Stimulated activated CD4-positive, alpha-beta T cell treated with anti-CD3 and anti-CD28 coated beads, Interleukin-1b, Interleukin-23, amount 100 ng/mL, for 4 hours (primary cell): ENCODE measurements around the gene PAX2.

ENCODE experiments used
- DNase-seq, 2 donors: peaks; one replicate each; pipeline ENCODE4 v3.0.0-alpha.2; 2020; ENCODE audit warnings: low read depth in 2 of 2

Gene PAX2

DNA sequence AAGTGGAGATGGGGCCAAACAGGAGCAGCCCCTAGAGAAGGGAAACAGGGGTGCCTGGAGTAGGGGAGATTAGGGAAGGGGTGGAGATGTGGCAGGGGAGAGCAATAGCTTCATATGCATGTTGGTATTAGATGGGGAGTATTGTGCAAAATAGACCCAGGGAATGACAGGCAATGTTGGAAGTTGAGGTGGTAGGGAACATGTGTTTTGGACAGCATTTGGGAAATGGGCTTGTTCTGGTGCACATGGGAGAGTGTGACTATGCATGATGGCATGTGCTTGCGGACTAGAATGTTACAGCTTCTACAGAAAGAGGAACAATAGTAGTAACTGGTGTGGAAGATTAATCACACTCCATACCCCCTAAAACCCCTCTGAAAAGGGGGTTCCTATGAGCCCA is 10.4 kb downstream of the PAX2 start:
- no peak for DNase-seq

GRCh38 chr10:100759331-100759730 is 13.9 kb downstream of the PAX2 start:
- no peak for DNase-seq

DNA sequence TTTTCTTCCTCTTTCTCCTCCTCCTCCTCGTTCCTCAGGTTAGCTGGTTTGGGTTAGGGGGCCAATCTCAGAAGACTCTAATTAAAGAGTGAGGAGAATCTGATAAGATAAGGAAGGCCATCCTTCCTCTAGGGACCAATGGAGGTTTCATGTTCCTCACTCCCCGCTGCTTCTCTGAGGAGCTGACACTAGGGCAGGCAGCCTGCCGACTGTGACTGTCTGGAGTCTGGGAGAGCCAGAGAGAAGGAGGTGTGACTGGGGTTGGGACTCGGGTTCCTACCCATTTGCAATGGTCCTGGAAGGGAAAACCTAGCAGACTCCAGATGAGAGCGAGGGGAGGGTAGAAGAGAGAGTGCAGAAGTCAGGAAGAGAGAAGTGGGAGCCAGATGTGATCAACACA is 15.3 kb downstream of the PAX2 start:
- DNase-seq: no peak

- DNase-seq: no peak
These were observed 15.8 kb downstream of the PAX2 start for GRCh38 chr10:100761191-100761590.

DNA sequence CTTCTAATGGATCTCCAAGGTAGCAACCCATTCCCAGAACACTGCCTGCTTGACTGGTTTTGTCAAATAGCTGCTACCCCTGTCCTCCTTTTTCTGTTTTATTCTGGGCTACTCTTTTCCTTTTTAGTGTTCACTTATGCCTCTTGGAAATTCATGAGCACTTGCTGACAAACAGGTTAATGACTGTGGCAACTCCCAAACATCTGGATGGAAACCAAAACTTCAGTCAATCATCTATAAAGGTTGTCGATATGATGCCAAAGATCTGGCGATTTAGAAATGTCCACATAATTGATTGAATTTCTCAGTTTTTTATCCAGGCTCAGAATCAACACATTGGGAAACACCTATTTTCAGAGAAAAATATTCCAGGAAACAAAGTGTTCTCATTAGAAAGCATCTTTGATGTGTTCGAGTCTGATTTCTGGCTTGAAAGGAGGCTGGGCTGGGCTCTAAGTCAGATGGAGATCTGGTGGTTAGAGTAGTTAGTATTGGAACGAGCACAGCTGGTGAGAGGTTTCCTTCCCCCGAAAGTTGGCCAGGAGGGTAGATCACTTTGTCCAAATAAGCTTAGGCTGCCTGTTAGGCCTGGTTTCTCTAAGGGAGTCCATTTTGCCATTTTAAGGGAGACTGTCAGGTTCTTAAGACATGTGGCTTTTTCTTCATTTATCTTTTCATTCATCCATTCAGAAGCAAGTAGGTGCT is 17.8 kb downstream of the PAX2 start:
- DNase-seq: no peak

DNA sequence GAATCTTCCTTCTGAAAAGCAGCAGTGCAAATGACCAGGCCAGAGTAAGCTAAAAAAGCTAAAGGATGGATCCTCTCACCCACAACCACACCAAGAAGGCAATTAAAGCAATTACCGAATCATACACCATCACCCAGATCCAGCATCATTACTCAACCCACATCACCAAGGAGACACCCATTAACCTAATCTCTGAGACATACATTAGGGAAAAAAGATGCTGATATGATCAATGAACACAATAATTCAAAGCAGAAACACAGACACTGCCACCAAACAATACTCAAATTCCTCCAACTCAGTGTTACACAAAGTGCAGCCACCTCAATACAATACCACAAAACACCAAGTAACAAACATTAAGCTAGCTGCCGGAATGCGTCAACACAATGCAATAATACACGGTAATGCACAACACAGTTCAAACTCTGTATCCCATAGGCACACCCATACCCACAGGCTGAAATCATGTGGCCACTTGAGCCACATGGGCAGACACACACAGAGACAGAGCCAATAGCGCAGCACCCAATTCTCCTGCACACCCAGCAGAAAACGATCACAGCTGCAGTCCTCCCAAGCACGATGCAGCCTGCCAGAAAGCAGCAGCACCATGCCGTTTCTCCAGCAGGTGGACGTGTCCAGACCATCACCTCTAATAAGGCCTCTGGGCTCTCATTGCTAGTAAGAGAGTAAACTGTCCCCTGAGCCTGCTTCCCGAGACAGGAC is 21.5 kb downstream of the PAX2 start:
- DNase-seq: no peak

GRCh38 chr10:100767422-100767775 is 22.0 kb downstream of the PAX2 start:
- DNase-seq: no peak

GRCh38 chr10:100769481-100769880 is 24.1 kb downstream of the PAX2 start:
- no peak for DNase-seq

DNA sequence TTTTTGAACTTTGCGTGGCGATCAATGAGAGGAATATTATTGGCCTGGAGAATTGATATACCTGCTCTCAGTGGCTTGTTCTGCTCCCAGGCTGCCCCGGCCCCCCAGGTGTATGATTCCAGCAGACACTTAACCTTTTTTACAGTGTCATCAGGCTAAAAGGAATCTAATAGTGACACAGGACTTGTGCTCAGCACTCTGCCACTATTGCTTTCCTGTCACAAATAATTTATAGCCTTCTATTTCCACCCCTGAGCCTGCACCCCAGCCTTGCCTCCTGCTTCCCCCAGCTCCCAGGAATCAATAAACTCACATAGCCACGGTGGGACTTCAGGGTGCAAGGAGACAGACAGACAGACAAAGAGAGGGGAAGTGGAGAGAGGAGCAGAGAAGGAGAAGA is 28.3 kb downstream of the PAX2 start:
- DNase-seq: no peak

DNA sequence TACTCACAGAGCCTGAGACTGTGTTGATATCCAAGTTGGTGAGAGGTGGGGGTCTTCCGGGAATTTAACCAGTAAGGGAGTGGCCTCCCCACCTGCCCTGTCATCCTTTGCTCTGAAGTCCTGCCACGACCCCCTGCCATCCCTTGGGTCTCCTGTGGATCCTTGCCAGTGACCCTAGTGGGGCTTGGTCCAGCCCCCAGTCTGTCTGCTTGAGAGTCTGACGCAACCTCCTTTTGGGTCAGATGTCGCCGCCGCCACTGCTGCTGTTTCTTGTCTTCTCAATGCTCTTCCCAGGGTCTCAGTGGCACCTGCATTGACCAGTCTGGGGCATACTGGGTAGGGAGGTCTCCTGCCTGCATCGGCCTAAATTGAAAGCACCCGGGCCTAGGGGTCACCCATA is 28.8 kb downstream of the PAX2 start:
- DNase-seq: no peak

DNA sequence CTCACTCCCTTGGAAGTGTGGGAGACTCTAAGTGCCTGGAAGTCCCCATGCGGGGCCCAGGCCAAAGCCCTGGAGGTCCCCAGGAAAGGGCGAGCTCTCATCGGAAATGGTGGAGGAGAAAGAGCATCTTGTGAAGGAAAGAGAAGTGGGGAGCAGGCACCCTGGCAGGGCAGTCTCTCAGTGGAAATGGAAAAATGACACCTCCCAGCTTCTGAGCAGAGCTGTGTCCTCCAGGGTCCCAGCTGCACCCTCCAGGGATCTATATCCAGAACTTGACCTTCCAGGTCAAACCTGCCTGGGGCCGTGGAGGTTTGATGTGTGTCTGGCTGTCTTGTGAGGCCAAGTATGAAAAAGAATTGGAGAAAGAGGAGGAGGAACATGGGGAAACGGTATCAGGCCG is 29.5 kb downstream of the PAX2 start:
- no peak for DNase-seq

GRCh38 chr10:100775386-100775785 is 30.0 kb downstream of the PAX2 start:
- no peak for DNase-seq

GRCh38 chr10:100775871-100776270 is 30.5 kb downstream of the PAX2 start:
- no peak for DNase-seq

DNA sequence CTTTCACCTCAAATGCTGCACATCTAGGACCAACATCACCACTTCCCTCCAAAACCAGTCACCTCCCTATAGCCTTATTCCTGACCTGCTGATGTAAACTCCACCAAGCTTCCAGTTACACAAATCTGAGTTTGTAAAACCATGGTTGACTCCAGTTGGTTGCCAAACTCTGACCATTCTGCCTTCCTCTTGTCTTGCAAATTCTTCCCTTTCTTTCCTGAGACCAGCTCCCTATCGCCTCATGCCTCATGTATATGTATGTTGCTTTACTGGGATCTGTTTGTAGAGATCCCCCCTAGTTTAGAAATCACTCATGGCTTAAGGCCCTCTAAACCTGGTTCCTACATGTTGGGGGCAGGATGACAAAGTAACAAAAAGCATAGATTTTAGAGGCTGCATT is 31.3 kb downstream of the PAX2 start:
- no peak for DNase-seq

GRCh38 chr10:100779329-100779728 is 33.9 kb downstream of the PAX2 start:
- DNase-seq: no peak

DNA sequence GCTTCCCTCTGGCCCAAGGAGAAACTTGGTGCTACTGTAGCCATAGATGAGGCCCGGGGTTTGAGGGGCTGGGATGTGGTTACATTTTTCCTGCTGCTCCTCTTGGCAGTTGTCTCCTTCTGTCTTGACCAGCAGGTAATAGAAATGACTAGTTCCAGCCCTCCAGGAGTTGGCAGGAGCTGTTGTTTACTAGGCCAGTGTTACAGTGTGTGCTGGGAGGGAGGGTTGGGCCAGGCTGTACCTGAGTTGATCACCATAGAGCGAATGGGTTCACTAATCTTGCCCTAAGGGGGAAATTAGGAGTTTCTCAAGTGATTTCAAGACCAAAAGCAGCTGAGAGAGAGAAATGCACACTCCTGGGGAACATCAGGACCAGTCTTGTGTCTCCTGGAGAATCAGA is 34.9 kb downstream of the PAX2 start:
- DNase-seq: no peak

GRCh38 chr10:100781145-100781665 is 35.8 kb downstream of the PAX2 start:
- no peak for DNase-seq

DNA sequence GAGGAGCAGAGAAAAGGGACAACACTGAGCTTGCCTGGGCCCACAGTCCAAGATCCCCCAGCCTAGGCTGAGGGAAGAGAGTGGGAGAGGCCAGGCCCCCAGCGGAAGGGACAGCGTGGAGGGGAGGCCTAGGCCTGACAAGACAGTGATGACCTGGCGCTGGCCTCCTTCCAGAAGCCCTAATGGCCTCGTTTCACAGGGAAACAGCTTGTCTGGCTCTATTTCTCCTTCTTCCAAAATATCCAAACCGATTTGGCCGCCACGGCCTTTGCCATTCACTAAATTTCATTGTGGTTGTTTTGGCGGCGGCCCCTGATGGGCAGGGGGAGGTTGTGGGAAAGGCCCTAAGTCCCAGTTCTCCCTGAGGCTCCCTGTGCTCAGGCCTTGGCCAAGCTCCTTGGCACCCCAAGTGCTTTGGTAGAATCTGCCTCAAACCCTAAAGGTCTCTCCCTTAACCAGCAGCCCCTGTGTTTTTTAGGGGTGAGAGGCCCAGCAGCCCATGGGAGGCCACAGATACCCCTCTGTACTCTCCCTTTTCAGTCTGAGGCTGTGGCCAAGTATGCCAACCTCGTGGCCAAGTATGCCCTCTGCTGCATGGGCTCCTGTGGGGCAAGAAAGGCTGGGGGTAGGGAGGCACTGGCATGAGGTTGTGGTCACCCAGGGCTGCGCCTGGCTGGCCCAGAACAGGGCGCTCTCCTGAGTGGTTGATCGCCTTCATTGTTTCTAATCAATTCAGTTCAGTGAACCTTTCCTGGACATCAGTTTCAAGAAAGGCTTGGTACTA is 37.3 kb downstream of the PAX2 start:
- no peak for DNase-seq

DNA sequence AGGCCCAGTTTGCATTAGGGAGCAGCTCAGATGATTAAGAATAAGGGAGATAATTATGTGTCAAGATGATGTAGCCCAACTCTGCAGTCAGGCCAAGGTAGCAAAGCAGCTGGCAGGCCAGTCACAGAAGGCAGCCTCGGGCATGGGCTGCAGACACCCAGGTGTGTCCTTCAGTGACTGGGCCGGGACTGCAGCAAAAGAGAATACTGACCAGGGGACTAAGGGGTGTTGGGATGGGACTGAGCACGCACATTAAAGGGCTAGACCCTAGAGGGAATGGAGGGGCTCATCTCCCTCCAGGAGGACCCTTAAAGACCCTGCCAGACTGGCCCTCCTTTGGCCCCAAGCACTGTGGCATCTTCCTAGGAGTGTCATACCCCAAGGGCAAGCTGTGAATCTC is 38.7 kb downstream of the PAX2 start:
- DNase-seq: no peak

DNA sequence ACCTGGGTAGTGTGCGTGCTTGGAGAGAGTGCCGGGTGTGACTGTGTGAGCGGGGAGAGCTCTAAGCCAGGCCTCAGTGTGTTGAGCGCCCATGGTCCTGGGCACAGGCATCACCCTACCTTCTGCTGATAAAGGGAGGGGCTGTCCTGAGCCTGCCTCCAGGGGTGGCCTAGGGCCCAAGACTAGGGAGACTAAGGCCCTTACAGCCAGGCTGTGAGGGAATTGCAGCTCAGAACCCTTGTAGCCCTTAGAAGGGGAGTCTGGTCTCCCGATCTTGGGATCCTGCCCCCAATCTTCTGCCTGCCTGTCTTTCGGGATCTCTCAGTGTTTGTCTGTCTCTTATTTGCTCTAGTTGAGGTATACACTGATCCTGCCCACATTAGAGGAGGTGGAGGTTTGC is 41.2 kb downstream of the PAX2 start:
- no peak for DNase-seq

DNA sequence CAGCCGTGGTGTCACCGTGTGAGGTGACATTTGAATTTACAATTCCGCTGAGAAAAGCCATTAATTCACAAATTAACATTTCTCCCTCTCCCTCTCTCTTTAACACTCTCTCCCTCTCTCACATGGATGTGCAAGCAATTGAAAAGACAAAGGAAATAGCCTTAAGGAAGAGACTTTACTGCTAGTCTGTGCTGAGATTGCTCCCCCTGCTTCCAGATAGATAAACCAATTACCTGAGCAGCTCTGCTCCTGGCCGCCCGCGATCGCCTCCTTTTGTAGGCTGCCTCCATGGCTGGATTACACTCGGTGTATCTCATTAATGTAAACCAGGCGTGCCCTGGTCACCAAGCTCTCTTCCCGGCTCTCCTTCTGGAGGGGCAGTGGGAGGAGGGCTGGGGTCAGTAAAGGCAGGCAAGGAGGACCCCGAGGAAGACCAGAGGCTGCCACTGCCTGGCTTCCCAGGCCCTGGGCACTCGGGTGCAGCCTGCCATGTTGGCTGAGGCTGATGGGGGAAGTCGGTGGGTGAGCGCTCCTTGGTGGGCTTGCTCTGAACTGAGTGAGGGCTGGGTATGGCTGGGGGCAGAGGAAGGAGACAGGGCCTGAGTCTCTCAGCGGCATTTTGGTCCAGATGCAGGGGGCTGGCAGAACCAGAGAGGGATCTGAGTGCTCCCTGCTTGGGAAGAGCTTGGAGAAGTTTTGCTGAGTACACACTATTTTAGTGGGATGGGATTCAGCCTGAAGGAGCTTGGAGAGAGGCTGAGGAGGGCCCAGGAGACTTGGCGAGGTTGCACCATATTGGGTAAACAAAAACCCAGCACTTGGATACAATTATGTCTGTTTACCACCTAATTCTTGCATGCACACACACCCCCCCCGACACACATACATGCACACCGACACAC is 42.9 kb downstream of the PAX2 start:
- DNase-seq: no peak

GRCh38 chr10:100790761-100791208 is 45.4 kb downstream of the PAX2 start:
- no peak for DNase-seq
